HG03520 (cell line): Measurements from ENCODE around the gene CDH22.

Experiments
- ATAC-seq: cut with Tn5 transposase; IDR thresholded peaks from one replicate; pipeline ENCODE4 v1.9.1; 2021; ENCODE audit warnings: mild to moderate bottlenecking, moderate library complexity; ENCODE audit not compliant: unreplicated experiment

The CDH22 gene

DNA sequence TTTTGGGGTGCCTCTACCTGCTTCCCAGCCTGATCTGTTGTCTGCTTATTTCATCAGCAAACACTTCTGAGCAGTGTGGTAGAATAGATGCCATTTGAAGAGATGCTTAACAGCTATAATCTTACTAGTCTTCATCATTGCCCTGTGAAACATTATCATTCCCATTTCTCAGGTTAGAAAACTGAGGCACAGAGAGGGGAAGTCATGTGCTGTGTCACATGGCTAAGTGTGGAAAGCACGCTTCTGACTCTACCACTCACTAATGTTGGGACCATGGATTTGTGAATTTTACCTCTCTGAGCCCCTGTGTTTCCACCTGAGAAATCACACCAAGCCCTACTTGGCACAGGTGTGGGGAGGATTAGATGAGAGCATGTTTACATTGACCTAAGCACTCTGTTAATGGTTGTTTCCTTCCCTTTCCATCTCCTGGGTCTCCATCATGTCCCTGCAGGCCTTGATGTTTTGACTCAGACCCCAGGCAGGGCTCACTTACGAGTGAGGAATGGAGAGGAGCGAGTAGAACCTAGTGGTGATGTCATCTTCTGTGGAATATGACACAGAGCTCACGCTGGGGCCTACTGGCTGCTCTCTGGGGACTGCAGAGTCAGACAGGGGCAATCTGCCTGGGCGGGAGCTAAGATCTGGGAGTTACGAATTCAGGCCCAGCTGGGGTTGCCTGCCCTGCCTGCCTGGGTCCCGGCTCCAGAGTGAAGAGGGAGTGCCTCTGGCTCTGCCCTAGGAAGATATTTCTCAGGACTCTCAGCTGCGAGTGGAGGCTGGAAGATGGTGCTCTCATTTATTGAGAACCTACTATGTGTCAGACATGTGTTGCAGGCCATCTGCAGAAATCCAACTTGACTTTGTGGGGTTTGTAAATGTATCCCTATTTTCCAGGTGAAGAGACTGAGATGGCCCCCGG, 64.3 kb downstream of the CDH22 start:
- no peak for ATAC-seq

DNA sequence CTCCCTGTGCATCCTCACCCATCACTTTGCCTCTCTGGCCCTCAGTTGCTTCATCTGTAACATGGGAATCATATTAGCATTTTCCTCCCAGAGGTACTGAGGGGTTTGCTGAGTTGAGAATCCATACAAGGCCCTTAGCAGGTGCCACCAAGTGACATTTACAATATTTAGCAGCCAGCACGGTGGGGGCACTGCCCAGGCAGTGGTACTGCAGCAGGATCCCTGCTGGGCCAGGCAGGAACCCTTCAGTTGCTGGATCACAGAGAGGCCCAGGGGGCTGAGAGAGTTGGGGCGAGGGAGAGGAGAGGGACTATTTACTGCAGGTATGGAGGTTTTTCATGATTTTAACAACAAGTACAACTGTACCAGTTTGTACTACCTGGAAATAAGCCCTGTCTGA, 65.9 kb downstream of the CDH22 start:
- ATAC-seq, result no peak

DNA sequence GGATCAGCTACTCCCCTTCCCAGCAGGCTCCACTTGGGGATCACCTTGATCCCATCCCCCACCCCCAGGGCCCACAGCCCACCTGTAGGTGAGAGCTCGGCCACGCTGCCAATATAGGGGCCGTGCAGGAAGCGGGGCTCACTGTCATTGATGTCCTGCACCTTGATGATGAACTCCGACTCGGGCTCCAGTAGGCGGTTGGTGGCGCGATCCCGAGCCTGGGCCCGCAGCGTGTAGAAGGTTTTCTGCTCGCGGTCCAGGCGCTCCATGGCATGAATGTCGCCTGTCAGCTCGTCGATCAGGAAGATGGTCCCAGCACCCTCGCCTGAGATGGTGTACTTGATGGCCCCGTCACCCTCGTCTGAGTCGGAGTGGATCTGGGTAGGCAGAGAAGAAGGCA, 67.4 kb downstream of the CDH22 start:
- ATAC-seq, result no peak

DNA sequence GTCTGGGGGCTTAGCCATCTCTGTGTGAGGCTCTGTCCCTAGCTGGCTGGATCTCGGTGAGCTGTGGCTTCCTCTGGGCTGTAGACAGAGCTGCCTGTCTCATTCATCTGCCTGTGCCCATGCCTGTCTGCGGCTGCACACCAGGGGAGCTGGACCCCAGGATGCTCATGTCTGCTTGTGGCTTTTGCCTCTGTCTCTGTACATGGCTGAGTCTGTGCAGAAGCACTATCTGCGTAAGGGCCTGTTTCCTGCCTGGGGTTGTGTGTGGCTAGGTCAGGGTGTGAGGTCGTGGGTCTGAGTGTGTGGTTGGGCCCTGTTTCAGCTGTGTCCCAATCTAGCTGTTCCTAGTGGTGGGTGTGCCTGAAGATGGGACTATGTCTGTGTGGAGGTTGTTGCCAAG, 68.2 kb downstream of the CDH22 start:
- no peak for ATAC-seq

DNA sequence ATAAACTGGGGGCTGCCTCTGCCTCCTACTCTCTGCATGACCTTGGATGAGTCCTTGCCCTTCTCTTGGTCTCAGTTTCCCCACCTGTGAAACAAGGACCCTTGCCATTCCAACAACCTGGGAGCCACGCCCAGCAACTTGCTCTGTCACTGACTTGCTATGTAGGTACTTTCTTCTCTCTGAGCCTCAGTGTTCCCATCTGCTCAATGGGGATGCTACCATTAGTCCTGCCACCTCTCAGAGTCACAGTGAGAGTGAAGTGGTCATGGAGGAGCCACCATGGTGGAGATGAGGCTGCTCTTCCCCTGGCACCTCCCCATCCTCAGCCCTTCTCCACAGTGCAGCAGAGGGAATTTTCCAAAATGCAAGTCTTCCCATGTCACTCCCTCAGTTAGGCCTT, 70.6 kb downstream of the CDH22 start:
- no peak for ATAC-seq

DNA sequence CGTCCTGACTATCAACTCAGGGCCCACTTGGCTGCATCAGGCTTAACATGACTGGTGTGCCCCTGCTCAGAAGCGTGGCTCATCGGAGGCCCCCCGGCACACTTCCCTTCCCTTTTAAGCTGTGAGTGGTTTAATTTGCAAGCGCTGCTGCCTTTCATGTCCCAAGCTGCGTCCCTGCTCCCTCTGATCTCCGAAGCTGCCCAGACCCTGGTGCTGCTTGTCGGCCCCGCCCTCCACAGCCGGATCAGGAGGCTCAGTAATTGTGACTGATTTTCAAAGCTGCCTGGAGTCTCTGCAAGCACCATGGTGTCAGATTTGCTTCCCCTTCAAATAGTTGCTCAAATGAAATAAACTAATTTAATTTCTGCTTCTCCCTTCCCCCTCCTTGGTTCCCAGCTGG, 71.1 kb downstream of the CDH22 start:
- no peak for ATAC-seq

DNA sequence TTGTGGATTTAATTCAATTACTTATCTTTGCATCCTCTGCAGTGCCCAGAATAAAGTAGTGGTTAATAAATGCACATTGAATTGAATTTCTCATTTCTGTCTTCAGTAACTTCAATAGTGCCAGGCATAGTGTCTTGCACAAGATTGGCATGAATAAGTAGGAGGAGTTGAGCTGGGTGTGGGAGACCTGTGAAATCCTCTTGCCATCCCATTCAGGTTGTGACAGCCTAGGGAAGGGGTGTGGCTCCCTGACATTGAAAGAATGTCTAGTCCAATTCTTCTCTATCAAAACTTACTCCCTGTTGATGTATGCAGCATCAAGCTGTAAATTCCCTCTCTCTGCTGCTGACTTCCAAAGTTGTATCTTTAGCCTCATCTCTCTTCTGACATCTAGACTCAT, 73.2 kb downstream of the CDH22 start:
- no peak for ATAC-seq

DNA sequence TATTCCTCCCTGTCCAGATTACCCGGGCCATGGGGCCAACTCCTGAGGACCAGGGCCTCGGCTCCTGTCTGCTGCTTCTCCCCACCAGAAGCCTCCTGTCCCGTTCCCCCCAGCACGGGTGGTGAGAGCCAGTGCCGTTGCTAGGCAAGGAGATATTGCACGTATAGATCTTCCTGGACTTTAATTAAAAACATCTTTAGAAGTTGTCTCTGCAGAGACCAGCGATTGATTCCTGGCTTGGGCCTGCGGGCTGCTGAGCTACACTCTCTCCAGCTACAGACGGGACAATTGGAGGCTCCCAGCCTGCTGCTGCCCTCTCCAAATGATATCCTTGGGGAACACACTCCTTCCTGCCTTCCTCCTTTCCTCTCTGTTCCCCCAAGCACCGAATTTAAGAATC, 74.6 kb downstream of the CDH22 start:
- ATAC-seq, result no peak

DNA sequence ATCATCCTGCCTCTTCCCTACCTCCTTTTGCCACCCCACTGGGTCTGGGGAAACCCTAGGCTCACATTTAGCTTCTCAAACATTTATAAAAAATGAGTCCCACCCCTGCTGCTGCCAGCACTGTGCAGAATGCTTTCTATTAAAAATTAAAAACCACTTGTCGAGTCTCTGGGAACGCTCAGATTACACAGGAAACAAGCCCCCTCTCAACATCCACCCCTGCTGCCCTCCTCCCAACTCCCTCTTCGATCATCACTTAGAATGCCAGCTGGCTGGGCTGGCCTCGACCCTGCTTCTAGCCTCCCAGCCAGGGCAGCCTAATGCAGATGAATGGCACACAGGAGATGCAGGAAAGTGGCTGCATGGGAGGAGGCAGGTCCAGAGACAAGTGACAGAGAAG, 75.8 kb downstream of the CDH22 start:
- ATAC-seq, result no peak

DNA sequence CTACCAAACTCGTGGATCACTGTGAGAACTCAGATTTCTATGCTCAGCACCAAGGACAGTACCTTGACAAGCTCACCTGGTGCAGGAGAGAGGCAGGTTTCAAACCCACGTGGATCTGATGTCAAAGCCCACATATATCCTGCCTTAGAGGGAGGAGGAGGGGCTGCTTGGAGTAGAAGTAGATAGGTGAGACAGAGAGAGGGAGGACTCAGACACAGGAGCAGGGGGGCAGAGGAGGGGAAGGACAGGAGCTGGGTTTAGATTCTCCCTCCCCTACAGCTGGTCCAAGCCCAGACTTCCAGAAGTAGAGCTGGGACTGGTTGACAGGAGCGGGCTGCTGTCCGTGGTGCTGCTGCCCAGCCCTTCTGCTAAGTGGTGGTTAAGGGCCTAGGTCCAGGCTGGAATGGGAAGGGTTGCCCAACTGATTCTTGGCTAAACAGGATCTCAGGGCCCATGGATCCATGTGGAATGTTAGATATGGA, 77.5 kb downstream of the CDH22 start:
- no peak for ATAC-seq

DNA sequence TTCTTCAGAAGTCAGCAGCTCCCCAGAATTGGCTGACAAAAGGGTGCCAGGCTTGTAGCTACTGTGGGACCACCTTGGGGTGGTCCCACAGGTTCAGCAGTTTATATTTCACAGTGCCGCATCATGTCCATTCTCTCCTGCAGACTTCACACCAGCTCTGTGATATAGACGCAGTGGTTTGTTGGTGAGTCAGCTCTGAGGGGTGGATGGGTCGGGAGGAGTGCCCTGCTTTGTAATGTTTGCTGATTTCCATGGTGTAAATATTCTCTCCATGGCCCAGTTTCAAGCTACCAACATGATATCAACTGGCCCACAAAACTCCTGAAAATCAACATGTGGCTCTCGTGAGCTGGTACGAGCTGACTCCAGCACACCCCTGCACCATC, 78.2 kb downstream of the CDH22 start:
- ATAC-seq, result no peak

DNA sequence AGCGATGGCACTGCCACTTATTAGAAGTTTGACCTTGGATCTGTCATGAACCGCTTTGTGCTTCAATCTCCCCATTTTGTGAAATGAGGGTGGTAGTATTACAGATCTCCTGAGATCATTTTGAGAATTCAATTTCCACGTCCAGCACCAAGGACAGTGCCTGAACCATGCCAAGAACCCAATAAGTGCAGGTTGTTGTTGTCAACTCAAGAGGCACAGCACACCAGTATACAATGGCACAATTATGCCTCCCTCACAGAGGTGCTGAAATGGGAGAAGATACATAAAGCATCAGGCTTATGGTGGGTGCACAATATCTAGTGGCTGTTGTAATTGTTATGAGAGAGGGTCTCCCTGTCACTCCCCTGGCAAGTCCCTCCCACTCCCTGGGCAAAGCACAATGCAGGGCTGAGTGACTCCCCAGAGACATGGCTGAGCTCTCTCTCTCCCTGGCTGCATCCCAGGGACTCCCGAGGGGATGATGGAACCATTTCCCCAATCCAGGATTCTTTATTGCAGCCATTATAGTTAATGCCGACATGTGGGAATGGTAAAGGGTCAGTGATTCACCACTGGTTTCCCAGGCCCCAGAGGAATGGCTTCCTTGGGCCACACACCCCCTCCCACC, 78.7 kb downstream of the CDH22 start:
- ATAC-seq, result no peak

DNA sequence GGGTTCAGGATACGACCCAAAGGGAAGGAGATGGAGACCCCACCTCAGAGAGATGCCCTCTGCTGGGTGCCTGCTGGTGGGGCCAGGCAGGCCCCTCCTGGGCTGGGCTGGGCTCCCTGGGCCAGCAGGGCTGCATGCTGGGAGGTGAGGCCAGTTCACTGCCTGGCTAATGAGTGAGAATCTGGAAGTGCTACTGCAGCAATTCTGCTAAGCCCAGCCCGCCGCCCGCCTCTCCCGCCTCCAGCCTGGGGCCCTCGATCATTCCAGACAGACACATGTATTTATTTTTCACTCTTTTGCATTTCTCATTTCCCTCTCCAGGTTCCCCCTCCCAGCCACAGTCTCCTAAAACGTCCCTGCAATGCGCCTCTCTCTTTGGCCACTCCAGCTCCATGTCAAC, 79.6 kb downstream of the CDH22 start:
- ATAC-seq, result no peak

DNA sequence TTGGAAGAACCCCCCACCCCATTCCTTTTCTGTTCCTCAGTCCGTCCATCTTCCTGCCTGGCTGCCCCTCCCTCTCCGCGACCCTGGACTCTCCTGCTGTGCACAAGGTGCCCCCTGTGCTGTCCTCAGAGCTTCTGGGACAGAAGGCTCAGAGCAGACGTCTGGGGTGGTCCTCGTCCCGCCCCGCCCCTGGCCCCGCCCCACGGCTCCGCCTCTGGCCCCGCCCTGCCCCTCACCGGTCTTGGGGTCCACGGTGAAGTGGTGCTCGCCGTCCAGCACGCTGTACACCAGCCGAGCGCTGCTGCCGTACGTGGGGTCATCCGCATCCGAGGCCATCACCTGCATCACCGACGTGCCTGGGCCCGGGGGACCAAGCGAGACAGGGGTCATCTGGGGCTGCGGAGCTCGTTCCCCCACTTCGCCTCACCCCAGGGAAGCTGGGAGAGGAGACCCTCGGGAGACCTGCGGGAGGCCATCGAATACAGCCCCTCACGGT, 81.0 kb downstream of the CDH22 start:
- no peak for ATAC-seq

DNA sequence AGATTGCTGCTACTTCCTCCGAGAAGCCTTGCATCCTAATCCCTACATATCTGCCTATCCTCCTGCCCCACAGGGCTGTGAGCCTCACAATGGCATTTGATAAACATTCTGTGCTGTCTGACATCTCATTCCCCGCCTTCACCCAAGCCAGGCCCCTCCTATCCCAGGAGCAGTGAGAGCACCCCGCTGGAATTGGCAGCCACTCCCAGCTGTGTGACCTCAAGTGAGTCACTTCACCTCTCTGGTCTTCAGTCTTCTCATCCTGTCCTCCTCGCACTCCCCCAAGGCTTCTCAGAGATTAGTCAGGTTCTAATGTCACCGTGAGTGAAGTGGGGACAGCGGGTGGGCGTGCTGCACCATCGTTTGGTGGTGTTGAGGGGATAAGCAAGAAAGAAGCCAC, 81.7 kb downstream of the CDH22 start:
- ATAC-seq, result no peak

DNA sequence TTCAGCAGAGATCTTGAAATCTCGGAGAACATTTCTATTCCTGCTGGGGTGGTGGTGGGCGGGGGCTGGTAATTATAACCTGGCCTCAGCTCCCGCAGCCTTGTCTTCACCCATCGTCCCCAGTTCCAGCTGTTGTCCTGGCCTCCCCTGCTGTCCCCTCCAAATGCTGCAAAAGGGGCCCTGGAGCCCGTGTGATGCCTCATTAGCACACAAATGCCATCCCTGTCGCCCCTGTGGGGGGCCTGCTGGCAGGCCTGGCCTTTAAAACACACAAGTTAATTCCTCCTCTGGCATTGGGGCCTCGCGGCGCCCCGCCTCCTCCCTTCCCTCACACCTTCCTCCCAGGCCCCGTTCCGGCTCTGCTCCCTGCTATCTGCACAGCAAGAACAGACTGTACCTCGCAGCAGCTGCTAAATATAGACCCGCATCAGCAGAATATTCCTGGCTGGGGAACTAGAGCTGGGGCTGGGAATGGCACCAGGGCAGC, 85.7 kb downstream of the CDH22 start:
- ATAC-seq, result no peak

DNA sequence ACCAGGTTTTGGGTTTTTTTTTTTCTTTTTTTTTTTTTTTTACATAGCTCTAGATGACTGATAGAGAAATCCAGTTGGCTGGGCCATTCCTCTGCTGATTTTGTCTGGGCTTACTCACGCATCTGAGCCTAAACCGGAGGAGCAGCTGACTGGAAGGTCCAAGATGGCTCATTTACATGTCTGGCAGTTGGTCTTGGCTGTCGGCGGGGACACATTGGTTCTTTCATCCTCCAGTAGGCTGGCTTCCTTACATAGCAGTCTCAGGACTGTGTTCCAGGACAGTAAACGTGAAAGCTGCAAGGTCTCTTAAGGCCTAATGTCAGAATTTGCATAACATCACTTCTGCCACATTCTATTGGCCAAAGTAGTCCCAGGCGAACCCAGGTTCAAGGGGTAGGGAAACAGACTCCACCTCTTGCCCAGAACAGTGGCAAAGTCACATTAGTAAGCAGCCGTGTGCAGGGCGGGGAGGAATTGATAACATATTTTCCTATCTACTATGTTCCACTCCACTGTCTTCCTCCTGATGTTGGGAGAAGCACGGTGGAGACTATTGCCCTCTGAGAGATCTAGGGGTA, 87.0 kb downstream of the CDH22 start:
- no peak for ATAC-seq

DNA sequence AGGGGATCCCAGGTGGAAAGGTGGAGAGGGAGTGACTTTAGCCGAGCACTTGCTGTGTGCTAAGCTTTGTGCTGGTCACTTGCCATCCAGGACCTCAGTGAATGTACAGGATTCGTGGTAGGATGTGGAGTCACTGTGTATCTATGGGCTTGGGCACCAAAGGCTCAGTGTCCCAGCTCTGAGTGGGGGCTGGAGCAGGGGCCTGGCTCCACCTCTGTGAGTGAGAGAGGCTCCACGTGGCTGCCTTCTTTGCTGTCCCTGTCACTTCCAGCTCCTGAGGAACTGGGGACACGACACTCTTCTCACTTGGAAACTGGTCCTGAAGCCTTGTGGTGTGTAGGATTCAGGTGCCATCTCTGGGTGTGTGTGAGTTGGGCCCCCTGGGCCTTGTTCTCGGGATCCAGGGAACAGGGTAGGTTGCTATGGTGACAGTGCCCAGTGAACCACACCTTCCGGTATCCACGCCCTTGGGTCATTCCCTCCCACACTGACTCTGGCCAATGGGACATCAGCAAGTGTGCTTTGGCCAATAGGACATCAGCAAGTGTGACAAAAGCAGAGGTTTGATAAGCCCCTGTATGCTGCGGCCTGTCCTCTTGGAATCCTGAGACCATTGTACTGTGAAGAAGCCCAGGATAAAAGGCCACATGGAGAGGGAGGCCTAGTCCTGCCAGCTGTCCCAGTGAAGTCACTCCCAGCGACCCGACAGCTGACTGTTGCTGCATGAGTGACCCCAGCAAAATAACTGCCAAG, 87.7 kb downstream of the CDH22 start:
- ATAC-seq, result no peak

DNA sequence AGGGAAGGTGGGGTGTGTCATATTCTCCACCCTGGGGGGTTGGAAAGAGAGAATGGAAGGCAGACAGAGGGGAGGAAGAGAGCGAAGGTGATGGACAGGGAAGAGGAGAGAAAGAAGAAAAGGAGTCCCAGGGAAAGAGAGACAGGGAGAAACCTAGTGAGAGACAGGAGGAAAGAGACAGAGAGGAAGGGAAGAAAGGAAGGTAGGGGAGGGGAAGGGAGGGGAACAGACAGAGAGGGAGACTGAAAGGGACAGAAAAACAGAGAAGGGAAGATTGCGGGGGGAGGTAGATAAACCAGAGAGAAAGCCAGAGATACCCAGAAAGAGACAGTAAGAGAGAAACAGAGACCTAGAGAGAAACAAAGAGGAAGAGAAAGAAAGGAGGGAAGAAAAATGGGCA, 88.4 kb downstream of the CDH22 start:
- no peak for ATAC-seq

DNA sequence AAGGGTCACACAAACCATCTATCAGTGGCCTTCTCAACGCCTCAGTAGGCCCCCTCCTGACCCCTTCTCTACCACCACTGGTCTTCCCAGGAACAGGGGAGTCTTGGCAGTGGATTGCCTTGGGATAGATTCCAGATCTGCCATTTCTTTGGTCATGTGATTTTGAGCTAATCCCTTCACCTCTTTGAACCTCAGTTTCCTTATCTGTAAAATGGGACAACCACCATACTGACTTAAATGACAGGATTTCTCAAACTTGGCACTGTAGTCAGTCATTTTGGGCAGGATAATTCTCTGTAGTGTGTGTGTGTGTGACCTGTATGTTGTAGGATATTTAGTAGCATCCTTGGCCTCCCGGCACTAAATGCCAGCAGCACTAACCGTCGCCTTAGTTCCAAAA, 89.1 kb downstream of the CDH22 start:
- ATAC-seq, result no peak

DNA sequence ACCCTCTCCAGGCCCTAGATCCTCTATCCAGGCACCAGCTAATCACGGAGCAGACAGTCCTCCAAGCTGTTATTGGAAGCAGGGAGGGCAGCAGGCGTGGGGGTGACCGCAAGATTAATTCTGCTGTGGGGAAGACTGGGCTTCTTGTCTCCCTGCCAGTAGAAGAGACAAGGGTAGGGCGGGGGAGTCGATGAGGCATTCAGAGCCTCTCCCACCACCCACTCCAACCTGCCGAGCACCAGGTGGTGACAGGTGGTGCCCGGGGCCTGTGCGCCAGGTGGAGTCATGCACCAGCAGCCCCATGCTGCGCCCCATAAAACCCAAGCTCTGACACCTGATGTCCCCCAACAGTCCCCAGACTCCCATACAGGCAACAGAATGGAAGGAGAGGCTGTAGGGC, 89.6 kb downstream of the CDH22 start:
- no peak for ATAC-seq
